ENCODE data around the gene SINHCAF.
"Not testable (repeated sequence)": the region's sequence is repeated elsewhere in the genome, so short reads cannot be mapped to it uniquely, and the experiment has no call there.

The SINHCAF gene

GRCh38 chr12:31306866-31307265 lies 19.1 kb downstream of the SINHCAF start:
- DNase-seq: peak; percentile 10

DNA sequence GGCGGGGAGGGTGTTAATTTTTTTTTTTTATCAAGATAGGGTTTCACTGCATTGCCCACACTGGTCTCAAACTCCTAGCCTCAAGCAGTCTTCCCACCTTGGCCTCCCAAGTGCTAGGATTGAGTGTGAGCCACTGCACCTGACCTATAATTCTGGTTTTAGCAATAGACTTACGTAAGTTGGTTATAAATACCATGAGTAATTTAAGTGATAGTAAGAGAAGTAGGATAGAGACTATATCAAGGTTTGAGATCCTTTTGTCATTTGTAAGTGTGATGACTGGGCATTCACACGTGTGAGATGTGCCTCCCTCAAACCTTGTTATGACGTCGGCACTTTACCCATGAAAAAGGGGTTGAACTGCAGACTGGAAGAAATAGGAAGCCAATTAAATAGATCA lies 22.5 kb downstream of the SINHCAF start:
- DNase-seq: no peak

GRCh38 chr12:31301311-31301710 lies 24.6 kb downstream of the SINHCAF start:
- no peak for DNase-seq

DNA sequence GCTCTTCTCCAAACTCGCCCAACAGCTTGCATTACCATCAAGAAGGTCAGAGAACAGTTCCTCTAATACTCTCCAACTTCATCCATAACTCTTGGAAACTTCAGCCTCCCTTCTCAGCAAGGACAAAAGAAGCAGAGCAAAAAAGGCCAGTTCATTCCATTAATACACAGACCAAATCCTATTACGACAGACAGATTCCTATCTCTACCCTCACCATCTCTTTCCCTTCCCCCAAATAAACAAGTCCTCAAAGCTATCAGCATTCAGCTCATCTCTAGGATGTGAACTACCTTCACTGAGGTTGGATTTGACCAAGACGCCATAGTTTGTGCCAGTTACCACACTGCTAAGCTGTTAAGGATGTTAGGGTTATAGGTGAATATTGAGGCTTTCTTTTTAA lies 25.2 kb downstream of the SINHCAF start:
- DNase-seq: no peak

GRCh38 chr12:31300341-31300740 lies 25.6 kb downstream of the SINHCAF start:
- no peak for DNase-seq

- no peak for DNase-seq
These were observed 27.0 kb downstream of the SINHCAF start for GRCh38 chr12:31298922-31299321.

DNA sequence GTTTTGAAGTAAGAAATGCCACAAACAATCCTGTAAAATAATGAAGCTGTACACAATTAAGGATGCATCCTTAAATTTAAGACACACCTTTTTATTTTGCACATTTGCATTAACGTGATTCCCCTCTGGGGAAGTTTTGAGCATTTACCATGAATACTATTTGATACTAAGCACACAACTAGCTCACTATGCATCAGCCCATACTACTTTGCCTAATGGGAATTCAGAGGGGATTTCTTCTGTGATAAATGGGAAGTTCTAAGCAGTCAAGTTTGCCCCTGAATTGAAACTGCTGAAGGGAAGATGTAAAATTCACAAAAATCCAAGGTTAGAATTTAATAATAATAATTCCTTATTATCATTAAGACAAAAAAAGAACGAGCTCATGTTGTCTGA lies 27.4 kb downstream of the SINHCAF start:
- no peak for DNase-seq

DNA sequence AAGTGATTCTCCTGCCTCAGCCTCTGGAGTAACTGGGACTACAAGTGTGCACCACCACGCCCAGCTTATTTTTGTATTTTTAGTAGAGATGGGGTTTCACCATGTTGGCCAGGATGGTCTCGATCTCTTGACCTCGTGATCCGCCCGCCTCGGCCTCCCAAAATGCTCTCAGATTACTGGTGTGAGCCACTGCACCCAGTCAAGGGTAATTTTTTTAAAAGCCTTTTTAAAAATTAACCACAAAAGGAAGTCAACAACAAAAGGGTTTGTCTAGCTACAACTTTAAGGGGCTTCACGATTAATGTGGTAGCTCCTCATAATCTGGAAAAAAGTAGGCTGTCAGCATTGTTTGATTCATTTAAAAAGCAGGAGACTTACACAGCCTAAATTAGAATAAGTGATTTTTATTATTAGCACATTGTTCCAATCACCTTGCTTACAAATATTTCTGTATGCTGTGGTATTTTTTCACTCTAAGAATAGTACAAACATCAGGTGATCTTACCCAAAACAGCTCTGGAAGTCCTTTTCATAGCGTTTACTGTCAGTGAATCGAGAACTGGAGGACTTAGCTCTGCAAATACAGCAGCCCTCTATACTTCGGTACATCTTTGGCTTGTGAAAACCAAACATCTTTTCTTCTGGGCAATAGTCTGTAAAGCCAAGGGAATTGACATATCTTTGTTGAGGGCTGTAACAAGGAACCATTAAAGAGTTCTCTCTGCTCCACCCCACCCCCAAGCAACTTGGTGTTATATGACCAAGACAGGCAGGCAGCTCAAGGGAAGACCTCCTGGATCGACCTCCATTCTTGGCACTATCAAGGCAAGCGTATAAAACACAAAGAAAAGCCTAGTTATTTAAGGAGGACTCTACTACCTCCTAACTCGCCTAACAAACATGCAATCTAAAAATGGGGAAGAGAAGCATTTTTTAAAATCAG lies 28.1 kb downstream of the SINHCAF start:
- no peak for DNase-seq

DNA sequence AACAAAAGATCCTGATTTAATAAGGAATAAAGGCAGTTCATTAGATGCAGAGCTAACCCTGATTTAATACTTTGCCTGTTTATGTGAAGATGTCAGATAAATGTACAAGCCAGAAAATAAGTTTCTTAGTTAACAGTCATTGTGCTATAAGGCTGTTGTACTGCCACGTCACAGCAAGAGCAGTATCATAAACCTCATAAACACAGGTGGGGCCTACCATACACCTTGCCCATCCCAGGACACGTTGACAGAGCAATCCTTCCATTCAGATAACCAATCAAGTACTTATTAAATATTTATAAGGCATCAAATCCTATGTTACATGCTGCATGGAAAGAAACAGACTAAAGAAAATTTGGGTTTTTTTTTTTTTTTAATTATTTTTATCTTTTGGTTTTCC lies 36.5 kb downstream of the SINHCAF start:
- no peak for DNase-seq

- DNase-seq: no peak
These were observed 37.6 kb downstream of the SINHCAF start for GRCh38 chr12:31288381-31288780.

- DNase-seq: no peak
These were observed 45.8 kb downstream of the SINHCAF start for GRCh38 chr12:31280183-31280582.

GRCh38 chr12:31279390-31279924 lies 46.5 kb downstream of the SINHCAF start:
- DNase-seq: no peak

DNA sequence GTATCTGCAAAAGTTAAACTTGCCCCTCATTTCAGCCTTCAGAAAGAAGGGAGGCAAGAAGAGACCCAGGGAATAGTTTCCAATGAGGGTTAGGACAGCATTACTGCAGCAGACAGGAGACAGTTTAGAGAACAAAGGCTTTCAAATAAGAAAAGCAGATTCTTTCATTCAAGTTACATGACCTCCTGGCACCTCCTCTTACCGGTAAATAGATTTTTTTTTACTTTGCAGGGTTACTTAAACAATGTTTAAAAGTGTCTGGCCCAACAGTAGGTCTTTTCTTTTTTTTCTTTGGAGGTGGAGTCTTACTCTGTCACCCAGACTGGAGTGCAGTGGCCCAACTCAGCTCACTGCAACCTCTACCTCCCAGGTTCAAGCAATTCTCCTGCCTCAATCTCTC lies 47.1 kb downstream of the SINHCAF start:
- DNase-seq: no peak

DNA sequence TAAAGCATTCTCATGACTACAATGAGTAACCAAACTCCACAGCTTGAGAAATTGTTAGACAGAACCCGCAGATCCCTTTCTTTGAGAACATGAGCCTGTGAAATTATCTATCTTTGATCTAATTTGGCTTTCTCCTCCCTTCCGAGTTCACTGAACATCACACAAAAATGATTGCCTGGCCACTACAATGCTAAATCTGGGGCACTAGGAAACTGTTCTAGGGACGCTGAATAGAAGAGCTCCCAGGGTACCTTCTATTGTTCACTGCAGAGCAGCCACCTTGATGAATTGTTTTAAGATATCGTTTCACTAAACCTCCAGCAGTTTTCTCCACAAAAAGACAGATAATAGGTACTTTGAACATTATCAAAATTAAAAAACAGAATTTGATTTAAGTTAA lies 47.5 kb downstream of the SINHCAF start:
- no peak for DNase-seq

- no peak for DNase-seq
These were observed 48.9 kb downstream of the SINHCAF start for GRCh38 chr12:31277081-31277480.

- no peak for DNase-seq
These were observed 50.5 kb downstream of the SINHCAF start for GRCh38 chr12:31275491-31275890.

- DNase-seq: no peak
These were observed 51.2 kb downstream of the SINHCAF start for GRCh38 chr12:31274520-31275300.

DNA sequence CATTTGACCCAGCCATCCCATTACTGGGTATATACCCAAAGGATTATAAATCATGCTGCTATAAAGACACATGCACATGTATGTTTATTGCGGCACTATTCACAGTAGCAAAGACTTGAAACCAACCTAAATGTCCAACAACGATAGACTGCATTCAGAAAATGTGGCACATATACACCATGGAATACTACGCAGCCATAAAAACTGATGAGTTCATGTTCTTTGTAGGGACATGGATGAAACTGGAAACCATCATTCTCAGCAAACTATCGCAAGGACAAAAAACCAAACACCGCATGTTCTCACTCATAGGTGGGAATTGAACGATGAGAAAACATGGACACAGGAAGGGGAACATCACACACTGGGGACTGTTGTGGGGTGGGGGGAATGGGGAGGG lies 52.2 kb downstream of the SINHCAF start:
- not testable (repeated sequence) for DNase-seq

- DNase-seq: no peak
These were observed 53.2 kb downstream of the SINHCAF start for GRCh38 chr12:31272607-31273225.

GRCh38 chr12:31267966-31268365 lies 58.0 kb downstream of the SINHCAF start:
- DNase-seq: no peak

DNA sequence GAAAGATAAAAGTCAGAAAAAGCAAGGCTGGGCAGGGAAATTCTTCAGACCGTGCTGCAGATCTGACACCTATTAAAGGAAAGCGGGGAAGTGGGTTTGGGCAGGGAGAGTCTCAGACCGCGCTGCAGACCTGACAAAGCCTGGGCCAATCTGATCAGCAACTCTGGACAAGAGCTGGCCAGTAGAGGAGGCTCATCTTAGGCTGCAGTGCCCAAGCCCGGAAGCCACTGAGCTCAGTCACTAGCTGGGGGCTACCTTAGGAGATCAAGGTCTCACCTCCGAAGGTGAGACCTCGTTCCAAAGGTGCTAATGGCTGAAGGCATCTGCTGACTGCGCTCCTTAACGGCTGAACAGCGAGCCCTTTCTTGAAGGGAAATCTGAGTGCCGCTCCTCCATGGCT lies 60.2 kb downstream of the SINHCAF start:
- DNase-seq: no peak

DNA sequence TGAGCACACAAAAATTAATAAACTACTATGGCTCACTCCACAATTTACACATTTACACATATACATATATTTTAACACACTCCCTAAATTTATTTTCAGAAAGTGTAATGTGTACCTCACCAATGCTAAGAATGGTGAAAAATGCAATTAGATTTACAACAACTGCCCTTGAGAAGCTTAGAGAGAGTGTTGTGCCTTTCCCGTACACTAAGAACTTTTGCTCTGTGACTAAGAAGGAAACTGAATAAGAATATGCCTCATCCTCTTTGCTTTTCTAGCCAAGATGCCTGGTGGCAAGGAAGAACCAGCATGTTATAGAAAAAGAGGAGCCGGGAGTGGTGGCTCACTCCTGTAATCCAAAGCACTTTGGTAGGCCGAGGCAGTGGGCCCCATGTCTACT lies 62.3 kb downstream of the SINHCAF start:
- no peak for DNase-seq

DNA sequence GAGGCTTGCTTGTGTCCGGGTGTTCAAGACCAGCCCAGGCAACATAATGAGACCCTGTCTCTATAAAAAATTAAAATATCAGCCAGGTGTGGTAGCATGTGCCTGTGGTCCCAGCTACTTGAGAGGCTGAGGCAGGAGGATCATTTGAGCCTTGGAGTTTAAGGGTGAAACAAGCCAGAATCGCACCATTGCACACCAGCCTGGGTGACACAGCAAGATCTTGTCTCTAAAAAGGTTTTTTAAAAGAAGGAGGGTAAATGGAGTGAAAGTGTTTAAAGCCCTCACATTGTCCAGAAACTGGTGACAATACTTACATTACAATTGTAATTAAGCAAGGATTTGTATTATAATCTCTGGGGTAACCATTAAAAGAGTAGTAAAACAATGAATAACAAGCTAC lies 64.2 kb downstream of the SINHCAF start:
- DNase-seq: no peak
